K562 (cell line): ENCODE data around the gene ABHD3. TPM values are rescaled to one million over a fixed set of nuclear protein-coding genes. Genes with fewer than 3 reads are reported as not detected.
A peak's percentile ranks its signal among the peaks of the same experiment; 100 is the strongest.

Experiments used
- ATAC-seq: fragments of 200-7000 bp; cut with Tn5 transposase; 3 replicates; pipeline ENCODE4 v1.9.1; 2020; ENCODE audit warnings: moderate library complexity
- BruUV-seq: library from RNA; stranded (reverse); fragments of 400-500 nt; replicated peaks from 2 replicates; lab custom pipeline; 2021; lab: Mats Ljungman, UMichigan
- CTCF ChIA-PET: fragments of 300-600 bp; formaldehyde crosslinking; extraction: SDS; loops from one replicate; lab custom pipeline; 2021; ENCODE audit warnings: low intra/inter-chr PET ratio; lab: Yijun Ruan, JAX
- POLR2A ChIA-PET: fragments of 300-600, 350-650 bp; sonication (Branson Sonifier 250); formaldehyde crosslinking; extraction: SDS; loops from one replicate; lab custom pipeline; 2021; ENCODE audit warnings: antibody characterized with exemption, inconsistent platforms; lab: Yijun Ruan, JAX
- DNase-seq, 4 experiments: peaks; one replicate each; pipeline versions ENCODE4 v3.0.0 to v3.0.0-alpha.2; 2011 to 2018; ENCODE audit warnings: low spot score in 3 of 4, mixed read lengths in 3 of 4; ENCODE audit errors: extremely low read depth in 1 of 4
- FAIRE-seq: peaks from 2 replicates; lab custom pipeline; 2011; peaks lifted over from hg19 to GRCh38; lab: Jason Lieb, UNC
- H2AFZ ChIP-seq: 2 replicates; pipeline ENCODE4 v1.6.0; 2011; ENCODE audit warnings: low read depth, low read length, control low read depth, inconsistent platforms
- H3K27ac ChIP-seq: fragments of 200-600 bp; 3 replicates; pipeline ENCODE4 v1.8.0; 2011; ENCODE audit warnings: low read depth, mild to moderate bottlenecking, control low read depth, inconsistent platforms, low read length, moderate library complexity, mixed read lengths; ENCODE audit errors: extremely low read depth
- H3K27me3 ChIP-seq, 2 experiments: fragments of 300-600 bp in 1 of 2; 2 replicates in 1 of 2; 3 replicates in 1 of 2; pipeline versions ENCODE4 v1.6.0 to v1.8.0; 2011; ENCODE audit warnings: inconsistent platforms in 2 of 2, low read length in 2 of 2, mild to moderate bottlenecking in 1 of 2, mixed read lengths in 1 of 2, moderate library complexity in 1 of 2; ENCODE audit not compliant: control insufficient read depth in 2 of 2, insufficient read depth in 2 of 2
- H3K36me3 ChIP-seq: fragments of 300-600 bp; 3 replicates; pipeline ENCODE4 v1.8.0; 2011; ENCODE audit warnings: mild to moderate bottlenecking, low read length, inconsistent platforms; ENCODE audit not compliant: control insufficient read depth, insufficient read depth
- H3K4me1 ChIP-seq, 2 experiments: fragments of 200-600 bp in 1 of 2; replicated peaks in 1 of 2; 2 replicates in 1 of 2; 3 replicates in 1 of 2; pipeline versions ENCODE4 v1.5.1 to v1.8.0; 2011; ENCODE audit warnings: inconsistent platforms in 2 of 2, low read length in 2 of 2, mild to moderate bottlenecking in 1 of 2, mixed read lengths in 1 of 2, moderate library complexity in 1 of 2; ENCODE audit not compliant: control insufficient read depth in 2 of 2, insufficient read depth in 2 of 2
- H3K4me2 ChIP-seq: 2 replicates; pipeline ENCODE4 v1.6.1; 2011; ENCODE audit warnings: low read length, control low read depth, inconsistent platforms, mixed read lengths; ENCODE audit not compliant: insufficient read depth
- H3K4me3 ChIP-seq: fragments of 200-600 bp; sonication (generic), shearing (Covaris generic); 2 replicates; pipeline ENCODE4 v1.5.1; 2016; ENCODE audit warnings: control low read depth, inconsistent platforms
- H3K79me2 ChIP-seq: fragments of 200-600 bp; 3 replicates; pipeline ENCODE4 v1.8.0; 2011; ENCODE audit warnings: low read length, inconsistent platforms; ENCODE audit not compliant: control insufficient read depth, insufficient read depth
- H3K9ac ChIP-seq, 2 experiments: 2 replicates each; pipeline versions ENCODE4 v1.6.0 to v1.6.1; 2011; ENCODE audit warnings: low read depth in 2 of 2, low read length in 2 of 2, control low read depth in 1 of 2, inconsistent platforms in 1 of 2, mild to moderate bottlenecking in 1 of 2, mixed read lengths in 1 of 2; ENCODE audit not compliant: insufficient read depth in 1 of 2
- H3K9me1 ChIP-seq: one replicate; pipeline ENCODE4 v1.6.0; 2011; ENCODE audit warnings: inconsistent platforms, mild to moderate bottlenecking, low read length, moderate library complexity; ENCODE audit not compliant: control insufficient read depth, insufficient read depth
- H3K9me3 ChIP-seq: replicated peaks from 2 replicates; pipeline ENCODE4 v1.5.1; 2011; ENCODE audit warnings: low read depth, low read length, inconsistent platforms; ENCODE audit not compliant: control insufficient read depth, insufficient read depth
- H4K20me1 ChIP-seq: replicated peaks from 2 replicates; pipeline ENCODE4 v1.6.1; 2011; ENCODE audit warnings: low read length, inconsistent platforms, mixed read lengths; ENCODE audit not compliant: control insufficient read depth, insufficient read depth
- ESRRA ChIP-seq: fragments of 450-650 bp; IDR thresholded peaks from 2 replicates; pipeline ENCODE4 v1.6.1; 2014; ENCODE audit warnings: low read depth, mild to moderate bottlenecking, moderate library complexity, borderline replicate concordance
- NFE2 ChIP-seq: IDR thresholded peaks from 2 replicates; pipeline ENCODE4 v1.6.1; 2014; ENCODE audit warnings: antibody characterized with exemption, low read depth
- PPARD ChIP-seq: fragments of 250-450 bp; sonication (Bioruptor Pico); IDR thresholded peaks from 2 replicates; pipeline ENCODE4 v1.8.0; 2022; ENCODE audit warnings: inconsistent platforms, mild to moderate bottlenecking, moderate library complexity
- RBM25 ChIP-seq: fragments of 200-400 bp; formaldehyde crosslinking; IDR thresholded peaks from 2 replicates; pipeline ENCODE4 v1.6.1; 2018; ENCODE audit warnings: low read length, low read depth, moderate library complexity; ENCODE audit not compliant: severe bottlenecking
- ZNF121 ChIP-seq: sonication (generic); formaldehyde crosslinking; conservative IDR thresholded peaks from 2 replicates; pipeline ENCODE4 v1.8.0; 2022; ENCODE audit warnings: missing genetic modification reagents
- ZNF347 ChIP-seq: fragments of 450-650 bp; formaldehyde crosslinking; IDR thresholded peaks from 2 replicates; pipeline ENCODE4 v1.4.0; 2020; ENCODE audit warnings: low read depth, mild to moderate bottlenecking, moderate library complexity
- ZNF77 ChIP-seq: fragments of 250-450 bp; sonication (Bioruptor Pico); IDR thresholded peaks from 2 replicates; pipeline ENCODE4 v1.5.0; 2020
- WGBS: fragments of 100-300 bp; shearing (Covaris generic); methylation state at CpG from one replicate; pipeline ENCODE4 v1.1.6; 2016; ENCODE audit warnings: low coverage, mixed read lengths; ENCODE audit not compliant: insufficient coverage; ENCODE audit errors: missing lambda C conversion rate; 5-methylcytosine and 5-hydroxymethylcytosine counted together
- in situ Hi-C: fragments of 300-500 bp; cut with MboI; formaldehyde crosslinking; loops from 4 replicates; pipeline ENCODE4 v1.15.0; 2018; ENCODE audit warnings: inconsistent platforms, mixed read lengths
- intact Hi-C: fragments of 100-400 bp; cut with micrococcal nuclease; formaldehyde crosslinking; loops from 2 replicates; pipeline ENCODE4 v1.14.2; 2022
- polyA plus RNA-seq, 8 experiments: library from polyadenylated mRNA; depleted of rRNA in 4 of 8; stranded (reverse) in 5 of 8; unstranded in 3 of 8; fragments of >200 nt; fragmentation: Nextera tagmentation in 2 of 8; fragmentation: Illumina TruSeq in 1 of 8; extraction: Ambion mirVana in 2 of 8; extraction: Trizol in 1 of 8; gene quantifications; 2 replicates each; pipeline versions ENCODE4 v1.2.1 to v1.2.3, GENCODE V29; 2011 to 2014; ENCODE audit warnings: inconsistent platforms in 1 of 8, missing spikeins in 1 of 8
- total RNA-seq, 7 experiments: library from RNA; depleted of rRNA in 6 of 7; stranded (reverse); fragments of >200 nt in 6 of 7; fragmentation: Illumina TruSeq in 2 of 7; extraction: Trizol in 2 of 7; gene quantifications; 2 replicates each; pipeline versions ENCODE4 v1.2.1 to v1.2.3, GENCODE V29; 2011 to 2021; ENCODE audit warnings: low replicate concordance in 1 of 7
- TF ChIP-seq, protein P1 (sequence below): sonication (generic); formaldehyde crosslinking; IDR thresholded peaks from 2 replicates; pipeline ENCODE4 v1.8.0; 2022; ENCODE audit warnings: missing genetic modification reagents, mild to moderate bottlenecking, moderate library complexity, borderline replicate concordance
- TF ChIP-seq, protein P2 (sequence below): fragments of 450-650 bp; IDR thresholded peaks from 2 replicates; pipeline ENCODE4 v1.6.1; 2016; ENCODE audit warnings: missing biosample characterization, missing genetic modification characterization

The ABHD3 gene
- total and polyA plus RNA-seq, 9 of the 15 experiments (the other 6 are each of a cell fraction or from before 2014, with no cell fraction given) = 6.3 to 38.8 (median 19.4) TPM

DNA sequence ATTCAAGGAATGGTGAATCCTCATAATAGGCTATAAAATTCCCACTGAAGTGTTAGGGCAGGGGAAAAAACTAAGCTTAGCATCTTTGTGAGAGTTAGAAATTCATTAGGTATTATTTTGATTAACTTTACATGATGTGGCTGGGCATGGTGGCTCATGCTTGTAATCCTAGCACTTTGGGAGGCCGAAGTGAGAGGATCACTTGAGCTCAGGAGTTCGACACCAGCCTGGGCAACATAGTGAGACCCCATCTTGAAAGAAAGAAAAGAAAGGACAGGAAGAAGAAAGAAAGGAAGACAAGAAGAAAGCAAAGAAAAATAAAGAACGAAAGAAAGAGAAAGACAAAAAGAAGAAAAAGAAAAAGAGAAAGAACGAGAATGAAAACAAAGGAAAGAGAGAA, 52.5 kb downstream of the ABHD3 start:
- no TSS peak for BruUV-seq
- Histone ChIP-seq H3K9me1 (no peaks in the 10 kb centered on the region), H3K4me2 (no peak overlapping the region), H3K9me3 (no peaks in the 10 kb centered on the region), H2AFZ (no peak overlapping the region), H3K9ac (no peak overlapping the region), H3K4me3 (no peak overlapping the region), H4K20me1 (no peaks in the 10 kb centered on the region), H3K27ac (no peak overlapping the region), H3K36me3 (peaks cover 11% of the 10 kb centered on the region; the same call in 1 of the 3 replicates), H3K4me1 (peaks cover 5 to 8% of the 10 kb centered on the region in 2 experiments; a peak in 4 of 5 replicates), H3K27me3 (no peaks in the 10 kb centered on the region), H3K79me2 (no peaks in the 10 kb centered on the region)
- ChIA-PET CTCF (no interaction called here), POLR2A (no interaction called here)
- no peak for ATAC-seq
- TF ChIP-seq PPARD (CRISPR knock-in tag) = no peak
- TF ChIP-seq, protein P1, sequence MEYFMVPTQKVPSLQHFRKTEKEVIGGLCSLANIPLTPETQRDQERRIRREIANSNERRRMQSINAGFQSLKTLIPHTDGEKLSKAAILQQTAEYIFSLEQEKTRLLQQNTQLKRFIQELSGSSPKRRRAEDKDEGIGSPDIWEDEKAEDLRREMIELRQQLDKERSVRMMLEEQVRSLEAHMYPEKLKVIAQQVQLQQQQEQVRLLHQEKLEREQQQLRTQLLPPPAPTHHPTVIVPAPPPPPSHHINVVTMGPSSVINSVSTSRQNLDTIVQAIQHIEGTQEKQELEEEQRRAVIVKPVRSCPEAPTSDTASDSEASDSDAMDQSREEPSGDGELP (CRISPR knock-in tag) = no peak
- TF ChIP-seq NFE2 = no peak
- TF ChIP-seq ESRRA = no peak
- no peak for TF ChIP-seq ZNF347 (CRISPR knock-in tag)
- TF ChIP-seq ZNF121 (CRISPR knock-in tag) = peak; percentile 42; the same call in 1 of the 2 replicates
- TF ChIP-seq ZNF77 (CRISPR knock-in tag) = no peak
- TF ChIP-seq, protein P2, sequence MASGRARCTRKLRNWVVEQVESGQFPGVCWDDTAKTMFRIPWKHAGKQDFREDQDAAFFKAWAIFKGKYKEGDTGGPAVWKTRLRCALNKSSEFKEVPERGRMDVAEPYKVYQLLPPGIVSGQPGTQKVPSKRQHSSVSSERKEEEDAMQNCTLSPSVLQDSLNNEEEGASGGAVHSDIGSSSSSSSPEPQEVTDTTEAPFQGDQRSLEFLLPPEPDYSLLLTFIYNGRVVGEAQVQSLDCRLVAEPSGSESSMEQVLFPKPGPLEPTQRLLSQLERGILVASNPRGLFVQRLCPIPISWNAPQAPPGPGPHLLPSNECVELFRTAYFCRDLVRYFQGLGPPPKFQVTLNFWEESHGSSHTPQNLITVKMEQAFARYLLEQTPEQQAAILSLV (tag) = no peak
- TF ChIP-seq RBM25 = peak; percentile 54
- FAIRE-seq = no peak
- intact Hi-C loops = loop anchor here (10.0 kb wide), 1 partner anchor 53 kb away; the partner anchor contains the start of gene ABHD3
- DNase-seq = no peak
- WGBS = 67% methylated on average over 3 of the region's 4 CpGs
- in situ Hi-C loops = no loop called here
